22Rv1 (cell line): Measurements from ENCODE around the gene SPRN.
"Not testable (repeated sequence)": the region's sequence is repeated elsewhere in the genome, so short reads cannot be mapped to it uniquely, and the experiment has no call there.

Experiments used
- H3K27ac ChIP-seq: fragments of 450-650 bp; 2 replicates; pipeline ENCODE4 v1.5.1; 2017
- ZFX ChIP-seq: fragments of 450-650 bp; IDR thresholded peaks from 2 replicates; pipeline ENCODE4 v1.6.1; 2017; ENCODE audit warnings: antibody characterized with exemption, borderline replicate concordance
- TF ChIP-seq, protein P1 (sequence below): fragments of 450-650 bp; IDR thresholded peaks from 2 replicates; pipeline ENCODE4 v1.5.1; 2017; ENCODE audit warnings: mild to moderate bottlenecking

Gene SPRN

DNA sequence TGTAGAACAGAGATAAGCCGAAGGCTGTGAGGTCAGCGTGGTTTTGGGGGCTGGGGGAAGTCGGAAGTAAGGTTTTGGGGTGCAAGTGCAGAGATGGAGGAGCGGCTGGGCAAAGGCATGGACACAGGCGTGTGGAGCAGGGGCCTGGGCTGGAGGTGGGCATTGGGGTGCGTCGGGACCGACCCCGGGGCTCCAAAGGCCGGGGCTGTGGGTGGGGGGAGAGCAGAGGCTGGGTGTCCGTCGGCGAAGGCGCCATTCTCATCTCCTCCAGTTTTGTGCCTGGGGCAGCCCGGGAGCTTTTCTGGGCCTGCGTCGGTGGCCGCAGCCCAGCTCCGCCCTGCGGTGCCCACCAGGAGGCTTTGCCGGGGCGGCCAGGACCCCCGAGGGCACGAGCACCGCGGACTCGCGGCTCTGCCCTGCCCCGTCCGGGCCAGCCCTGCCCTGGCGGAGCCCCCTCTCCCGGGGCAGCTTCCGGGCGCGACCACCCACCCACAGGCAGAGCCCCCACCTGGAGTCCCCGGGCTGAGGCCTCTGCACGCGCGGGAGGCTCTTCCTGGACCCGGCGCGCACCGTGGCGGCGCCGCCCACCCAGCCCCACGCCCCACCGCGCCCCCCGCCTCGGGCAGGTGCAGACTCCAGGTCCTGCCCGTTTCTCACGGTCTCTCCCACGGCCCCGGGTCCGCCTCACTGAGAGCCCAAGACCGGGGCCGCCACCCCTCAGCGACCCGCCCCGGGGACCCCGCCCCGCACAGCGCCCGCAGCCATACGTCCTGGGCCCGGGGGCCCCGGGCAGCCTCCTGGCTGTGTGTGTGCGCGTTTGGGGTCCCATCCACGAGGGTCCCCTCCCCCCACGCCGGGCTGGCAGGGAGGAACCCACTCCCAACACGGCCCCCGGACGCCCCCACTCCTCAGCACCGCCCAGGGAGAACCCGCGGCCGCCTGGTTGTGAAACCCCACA, 21.6 kb upstream of the SPRN start:
- no peak overlapping the region for H3K27ac ChIP-seq
- no peak for TF ChIP-seq ZFX
- TF ChIP-seq, protein P1, sequence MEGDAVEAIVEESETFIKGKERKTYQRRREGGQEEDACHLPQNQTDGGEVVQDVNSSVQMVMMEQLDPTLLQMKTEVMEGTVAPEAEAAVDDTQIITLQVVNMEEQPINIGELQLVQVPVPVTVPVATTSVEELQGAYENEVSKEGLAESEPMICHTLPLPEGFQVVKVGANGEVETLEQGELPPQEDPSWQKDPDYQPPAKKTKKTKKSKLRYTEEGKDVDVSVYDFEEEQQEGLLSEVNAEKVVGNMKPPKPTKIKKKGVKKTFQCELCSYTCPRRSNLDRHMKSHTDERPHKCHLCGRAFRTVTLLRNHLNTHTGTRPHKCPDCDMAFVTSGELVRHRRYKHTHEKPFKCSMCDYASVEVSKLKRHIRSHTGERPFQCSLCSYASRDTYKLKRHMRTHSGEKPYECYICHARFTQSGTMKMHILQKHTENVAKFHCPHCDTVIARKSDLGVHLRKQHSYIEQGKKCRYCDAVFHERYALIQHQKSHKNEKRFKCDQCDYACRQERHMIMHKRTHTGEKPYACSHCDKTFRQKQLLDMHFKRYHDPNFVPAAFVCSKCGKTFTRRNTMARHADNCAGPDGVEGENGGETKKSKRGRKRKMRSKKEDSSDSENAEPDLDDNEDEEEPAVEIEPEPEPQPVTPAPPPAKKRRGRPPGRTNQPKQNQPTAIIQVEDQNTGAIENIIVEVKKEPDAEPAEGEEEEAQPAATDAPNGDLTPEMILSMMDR = no peak

DNA sequence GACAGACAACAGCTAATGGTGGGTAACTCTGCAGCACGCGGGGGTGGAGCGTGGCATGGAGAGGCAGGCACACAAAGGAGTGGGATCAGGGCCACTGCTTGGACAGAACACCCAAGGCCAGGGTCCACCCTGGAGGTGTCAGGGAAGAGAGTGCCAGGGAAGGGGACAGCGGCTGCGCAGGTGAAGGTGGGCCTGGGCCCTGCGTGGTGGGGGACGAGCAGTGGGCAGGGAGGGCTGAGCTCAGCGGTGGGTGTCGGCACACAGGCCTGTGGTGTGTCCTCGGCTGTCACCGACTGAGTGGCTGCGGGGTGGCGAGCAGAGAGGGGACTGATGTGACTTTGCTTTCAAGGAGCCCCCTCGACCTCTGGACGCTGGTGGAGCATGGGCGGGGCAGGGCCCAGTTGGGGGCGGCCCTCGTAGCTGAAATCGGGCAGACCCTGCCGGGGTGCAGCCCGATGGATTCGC, 20.9 kb upstream of the SPRN start:
- no peak overlapping the region for H3K27ac ChIP-seq
- TF ChIP-seq, protein P1 = no peak
- TF ChIP-seq ZFX = no peak

DNA sequence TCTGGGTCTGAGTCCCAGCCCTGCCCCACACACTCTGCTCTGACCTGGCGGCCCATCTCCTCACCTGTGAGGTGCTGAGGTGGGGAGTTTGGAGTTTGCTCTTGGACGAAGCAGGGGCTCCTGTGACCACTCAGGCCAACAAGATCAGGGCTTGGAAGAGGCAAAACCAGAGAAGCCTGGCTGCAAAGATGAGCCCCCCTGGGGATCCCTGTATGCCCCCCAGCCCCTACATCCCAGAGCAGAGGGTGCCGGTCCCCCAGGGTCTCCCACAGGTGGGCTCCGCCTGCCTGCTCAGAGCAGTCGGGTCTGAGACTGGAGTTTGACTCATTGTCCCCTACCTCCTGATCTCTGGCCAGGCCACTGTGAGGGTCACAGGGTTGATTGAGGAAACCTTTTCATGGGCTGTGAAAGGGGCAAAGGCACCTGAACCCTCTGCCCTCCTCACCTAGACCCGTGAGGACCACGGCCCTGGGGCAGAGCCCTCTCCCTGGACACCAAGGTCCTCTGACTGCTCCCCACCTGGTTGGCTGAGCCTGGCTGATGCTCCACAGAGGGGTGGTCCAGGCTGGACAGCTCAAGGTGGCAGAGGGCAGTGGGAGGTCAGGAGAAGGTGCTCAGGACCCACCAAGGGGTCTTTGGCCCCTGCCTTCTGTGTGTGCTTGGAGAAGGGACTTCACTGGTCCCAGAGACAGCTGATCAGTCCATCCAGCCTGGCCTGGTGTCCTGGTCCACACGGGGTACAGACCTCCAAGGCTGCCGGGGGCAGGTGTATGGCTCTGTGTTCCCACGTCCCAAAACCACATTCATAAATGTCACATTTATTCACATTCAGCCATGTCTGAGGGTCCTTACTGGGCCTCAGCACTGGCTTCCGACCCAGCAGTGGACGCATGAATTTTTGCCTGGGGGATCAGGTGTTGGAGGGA, 20.2 kb upstream of the SPRN start:
- TF ChIP-seq, protein P1 = no peak
- no peak for TF ChIP-seq ZFX

DNA sequence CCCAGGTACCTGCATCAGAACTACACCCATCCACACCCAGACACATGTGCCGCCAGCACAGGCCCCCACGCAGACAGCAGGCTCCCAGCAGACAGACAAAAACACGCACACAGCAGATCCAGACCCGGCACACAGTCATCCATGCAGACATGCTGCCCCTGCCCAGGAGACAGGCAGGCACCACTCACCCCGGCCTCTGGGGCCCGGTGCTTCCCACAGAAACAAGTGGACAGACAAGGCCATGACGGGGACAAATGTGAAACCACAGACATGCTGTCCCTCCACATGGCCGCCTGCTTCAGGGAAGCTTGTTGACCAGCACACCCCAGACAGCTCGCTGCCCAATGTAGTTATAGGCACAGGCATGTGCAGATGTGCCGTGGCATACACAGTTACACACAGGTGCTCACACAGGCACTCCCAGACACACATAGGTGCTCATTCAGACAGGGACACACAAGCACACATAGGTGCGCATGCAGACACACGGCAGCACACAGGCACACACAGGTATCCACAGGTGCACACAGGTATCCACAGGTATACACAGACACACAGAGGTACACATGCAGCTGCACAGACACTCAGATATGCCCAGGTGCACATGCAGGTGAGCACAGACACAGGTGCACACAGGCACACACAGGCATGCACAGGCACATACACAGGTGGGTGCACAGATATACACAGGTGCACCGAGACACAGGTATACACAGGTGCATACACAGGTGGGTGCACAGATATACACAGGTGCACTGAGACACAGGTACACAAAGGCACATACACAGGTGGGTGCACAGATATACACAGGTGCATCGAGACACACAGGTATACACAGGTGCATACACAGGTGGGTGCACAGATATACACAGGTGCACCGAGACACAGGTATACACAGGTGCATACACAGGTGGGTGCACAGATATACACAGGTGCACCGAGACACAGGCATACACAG, 18.8 kb upstream of the SPRN start:
- no peak overlapping the region for H3K27ac ChIP-seq
- TF ChIP-seq ZFX = no peak
- TF ChIP-seq, protein P1 = no peak

More for the DNA sequence above, 20.2 kb upstream of the SPRN start:
- no peak overlapping the region for H3K27ac ChIP-seq

DNA sequence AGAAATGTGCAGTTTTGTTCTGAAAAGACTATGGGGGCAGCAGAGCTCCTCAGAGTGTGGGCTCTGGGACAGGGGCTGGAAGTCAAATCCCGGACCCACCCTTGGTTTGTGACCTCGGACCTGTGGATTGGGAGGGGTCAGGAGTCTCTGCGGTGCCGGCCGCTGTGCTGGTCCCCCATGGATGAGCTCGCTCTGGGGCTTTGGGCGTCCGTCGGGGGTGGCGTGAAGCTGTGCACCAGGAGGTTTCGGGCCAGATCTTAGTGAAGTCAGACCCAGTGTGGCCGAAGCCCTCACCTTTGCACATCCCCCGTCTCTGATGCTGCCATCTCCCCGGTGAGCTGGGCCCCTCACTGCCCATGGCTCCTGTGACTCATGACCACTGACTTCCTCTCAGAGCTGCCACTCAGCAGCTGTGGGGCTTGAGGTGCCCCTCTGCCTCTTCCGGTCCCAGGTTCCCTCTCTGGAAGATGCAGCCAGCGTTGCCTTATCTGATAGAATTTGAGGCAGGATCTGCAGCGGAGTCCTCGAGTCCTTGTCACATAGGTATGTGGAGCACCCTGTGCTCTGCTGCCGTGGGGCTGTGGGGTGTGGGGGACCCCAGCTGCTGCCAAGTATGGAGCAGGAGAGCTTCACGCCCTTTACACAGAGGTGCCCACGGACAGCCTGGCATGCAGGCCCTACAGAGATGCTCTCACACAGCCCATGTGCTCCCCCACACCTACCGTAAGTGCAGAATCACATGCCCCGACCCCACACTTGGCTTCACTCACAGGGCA, 18.0 kb upstream of the SPRN start:
- H3K27ac ChIP-seq = no peak overlapping the region
- TF ChIP-seq ZFX = no peak
- TF ChIP-seq, protein P1 = no peak

DNA sequence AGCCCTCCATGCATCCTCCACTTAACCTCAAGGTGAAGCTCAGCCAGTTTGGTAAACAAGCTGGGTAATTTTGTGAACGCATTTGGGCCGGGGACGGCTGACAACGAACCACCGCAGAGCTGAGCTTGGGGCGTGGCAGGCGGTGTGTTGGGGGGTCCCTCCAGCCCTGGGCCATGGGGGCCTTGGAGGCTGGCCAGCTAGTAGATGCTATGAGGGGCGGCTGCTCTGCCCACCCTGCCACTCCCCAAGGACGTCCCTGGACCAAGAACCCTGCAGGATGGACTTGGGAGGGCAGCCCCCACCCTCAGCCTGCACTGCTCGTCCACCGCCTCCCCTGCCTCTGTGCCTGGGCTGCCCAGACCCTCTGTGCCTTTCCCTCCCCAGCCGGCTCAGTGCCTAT, 17.4 kb upstream of the SPRN start:
- H3K27ac ChIP-seq = no peak overlapping the region
- TF ChIP-seq, protein P1 = no peak
- TF ChIP-seq ZFX = no peak

DNA sequence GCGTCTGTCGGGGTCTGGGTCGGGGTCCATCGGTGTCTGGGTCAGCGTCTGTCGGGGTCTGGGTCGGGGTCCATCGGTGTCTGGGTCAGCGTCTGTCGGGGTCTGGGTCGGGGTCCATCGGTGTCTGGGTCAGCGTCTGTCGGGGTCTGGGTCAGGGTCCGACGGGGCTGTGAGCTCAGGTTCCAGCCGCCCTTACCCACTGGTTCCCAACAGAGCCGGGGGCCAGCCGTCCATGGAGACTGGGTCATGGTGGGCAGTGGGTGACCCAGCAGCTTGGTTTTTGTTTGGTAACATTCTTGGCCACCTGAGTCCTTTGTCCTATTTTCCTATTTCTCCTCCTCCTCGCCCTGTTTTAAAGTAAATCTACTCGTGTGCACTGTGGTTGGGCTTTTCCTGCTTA, 16.9 kb upstream of the SPRN start:
- not testable (repeated sequence) for H3K27ac ChIP-seq
